Measurements from ENCODE around the gene TAF12.

DNA sequence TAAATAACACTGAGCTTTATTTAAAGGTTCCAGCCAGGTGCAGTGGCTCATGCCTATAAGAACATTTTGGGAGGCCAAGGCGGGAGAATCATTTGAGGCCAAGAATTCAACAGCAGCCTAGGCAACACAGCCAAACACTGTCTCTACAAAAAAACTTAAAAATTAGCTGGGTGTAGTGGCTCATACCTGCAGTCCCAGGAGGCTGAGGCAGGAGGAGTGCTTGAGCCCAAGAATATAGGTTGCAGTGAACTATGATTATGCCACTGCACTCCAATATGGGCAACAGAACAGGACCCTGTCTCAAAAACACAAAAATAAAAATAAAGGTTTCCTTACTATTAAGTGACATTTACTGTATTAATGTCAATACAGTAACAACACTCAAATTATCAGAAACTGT is 2.1 kb downstream of the TAF12 start:
- no peak for TF ChIP-seq POLR2A (IDR thresholded peaks at IDR 0.05; ENCODE audit: low read depth, low read length)
- no peak for TF ChIP-seq POLR2AphosphoS5 (IDR thresholded peaks at IDR 0.05; ENCODE audit: low read depth, low read length)
- no peak for TF ChIP-seq TAF1 (IDR thresholded peaks at IDR 0.05; ENCODE audit: borderline replicate concordance, low read depth, low read length)
